Muscle layer of colon (tissue), 2 donors: ENCODE data around the gene CRKL.
"Not testable (repeated sequence)": the region's sequence is repeated elsewhere in the genome, so short reads cannot be mapped to it uniquely, and the experiment has no call there.

Experiments used
- H3K27ac ChIP-seq: one replicate; pipeline ENCODE4 v1.7.0; 2013; ENCODE audit warnings: low read depth, mild to moderate bottlenecking, low read length, moderate library complexity
- H3K27me3 ChIP-seq, 2 donors: one replicate each; pipeline ENCODE4 v1.7.0; 2013; ENCODE audit warnings: low read length in 2 of 2, mild to moderate bottlenecking in 2 of 2; ENCODE audit not compliant: insufficient read depth in 2 of 2, control insufficient read depth in 1 of 2
- H3K36me3 ChIP-seq: one replicate; pipeline ENCODE4 v1.7.0; 2013; ENCODE audit warnings: mild to moderate bottlenecking, low read length; ENCODE audit not compliant: insufficient read depth
- H3K4me1 ChIP-seq: one replicate; pipeline ENCODE4 v1.7.0; 2013; ENCODE audit warnings: mild to moderate bottlenecking, low read length; ENCODE audit not compliant: insufficient read depth
- H3K4me3 ChIP-seq, 2 donors: one replicate each; pipeline ENCODE4 v1.7.0; 2013; ENCODE audit warnings: low read length in 2 of 2, low read depth in 1 of 2, mild to moderate bottlenecking in 1 of 2, moderate library complexity in 1 of 2
- H3K9ac ChIP-seq: one replicate; pipeline ENCODE4 v1.7.0; 2013; ENCODE audit warnings: low read length
- H3K9me3 ChIP-seq: one replicate; pipeline ENCODE4 v1.7.0; 2013; ENCODE audit warnings: mild to moderate bottlenecking, low read length
- donor health status: abdominal sarcoma.
- donor health status: Adenocarcinoma of cecum.

Gene CRKL

GRCh38 chr22:20965888-20966855, 49.0 kb downstream of the CRKL start:
- Histone ChIP-seq H3K9ac (no peak overlapping the region), H3K4me3 (no peak overlapping the region), H3K27ac (no peak overlapping the region), H3K36me3 (no peaks in the 10 kb centered on the region), H3K4me1 (no peaks in the 10 kb centered on the region), H3K27me3 (peaks cover 0 to 13% of the 10 kb centered on the region in 2 donors), H3K9me3 (no peaks in the 10 kb centered on the region)

- no peaks in the 10 kb centered on the region for H3K36me3 ChIP-seq
- H3K27ac ChIP-seq = no peak within 1 kb of the TSS
- no peaks in the 10 kb centered on the region for H3K4me1 ChIP-seq
- H3K27me3 ChIP-seq = peaks cover 0 to 13% of the 10 kb centered on the region in 2 donors
- H3K9ac ChIP-seq = no peak within 1 kb of the TSS
- H3K4me3 ChIP-seq = no peak within 1 kb of the TSS
- no peaks in the 10 kb centered on the region for H3K9me3 ChIP-seq
These were observed 49.9 kb downstream of the CRKL start, which contains the start of gene AIFM3 for GRCh38 chr22:20966883-20967696. TSS of gene AIFM3 (plus strand) at chr22:20967255. CDS start at chr22:20967945, 690 bp downstream.

DNA sequence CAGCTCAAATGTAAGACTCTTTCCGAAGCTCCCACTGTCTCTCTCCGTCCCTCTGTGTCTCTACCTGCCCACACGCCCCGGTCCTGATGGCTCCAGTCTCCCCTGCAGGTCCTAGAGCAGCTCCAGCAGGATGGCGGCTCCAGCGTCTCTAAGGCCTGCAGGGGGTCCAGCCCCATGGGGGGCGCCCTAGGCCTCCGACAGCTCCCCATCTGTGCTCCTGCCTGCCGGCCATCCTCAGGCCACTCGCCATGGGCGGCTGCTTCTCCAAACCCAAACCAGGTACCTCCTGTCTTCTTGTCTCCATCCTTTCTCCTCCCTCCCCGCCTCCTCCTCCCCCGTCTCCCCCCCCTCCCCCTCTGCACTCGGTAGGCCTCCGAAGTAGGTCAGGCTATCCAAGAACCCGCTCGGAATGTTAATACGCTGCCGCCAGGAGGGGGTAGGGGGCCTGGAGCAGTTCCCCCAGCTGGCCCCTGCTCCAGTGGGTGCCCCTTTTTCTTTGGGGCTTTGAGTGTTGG, 50.5 kb downstream of the CRKL start:
- Histone ChIP-seq H3K27ac (no peak overlapping the region), H3K27me3 (peaks cover 0 to 13% of the 10 kb centered on the region in 2 donors), H3K36me3 (no peaks in the 10 kb centered on the region), H3K9me3 (no peaks in the 10 kb centered on the region), H3K4me3 (no peak overlapping the region), H3K9ac (no peak overlapping the region), H3K4me1 (no peaks in the 10 kb centered on the region)

- H3K9ac ChIP-seq = no peak overlapping the region
- no peaks in the 10 kb centered on the region for H3K4me1 ChIP-seq
- no peak overlapping the region for H3K27ac ChIP-seq
- H3K9me3 ChIP-seq = no peaks in the 10 kb centered on the region
- H3K4me3 ChIP-seq = no peak overlapping the region
- H3K36me3 ChIP-seq = no peaks in the 10 kb centered on the region
- peaks cover 0 to 12% of the 10 kb centered on the region in 2 donors for H3K27me3 ChIP-seq
These were observed 51.2 kb downstream of the CRKL start for GRCh38 chr22:20968281-20968977.

GRCh38 chr22:20970939-20971657, 53.9 kb downstream of the CRKL start:
- no peak overlapping the region for H3K9ac ChIP-seq

DNA sequence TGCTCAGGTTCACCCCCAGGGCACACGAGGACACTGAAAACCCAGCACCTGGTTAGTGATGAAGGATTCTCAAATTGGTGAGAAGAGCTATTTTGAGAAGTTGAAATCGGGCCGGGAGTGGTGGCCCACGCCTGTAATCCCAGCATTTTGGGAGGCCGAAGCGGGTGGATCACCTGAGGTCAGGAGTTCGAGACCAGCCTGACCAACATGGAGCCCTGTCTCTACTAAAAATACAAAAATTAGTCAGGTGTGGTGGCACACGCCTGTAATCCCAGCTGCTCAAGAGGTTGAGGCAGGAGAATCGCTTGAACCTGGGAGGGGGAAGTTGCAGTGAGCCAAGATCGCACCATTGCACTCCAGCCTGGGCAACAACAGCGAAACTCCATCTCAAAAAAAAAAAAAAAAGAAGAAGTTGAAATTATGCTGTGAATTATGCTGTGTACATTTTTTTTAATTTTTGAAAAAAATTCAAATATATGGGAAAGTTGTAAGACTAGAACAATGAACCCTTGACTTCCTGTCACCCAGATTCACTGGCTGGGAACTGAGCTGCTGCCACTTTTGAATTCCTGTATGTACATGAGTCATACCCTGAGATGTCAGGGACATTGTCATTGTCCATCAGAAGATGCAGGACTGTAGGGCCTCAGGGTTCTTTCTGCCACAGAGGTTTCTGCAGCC, 54.9 kb downstream of the CRKL start:
- not testable (repeated sequence) for H3K27ac ChIP-seq, H3K4me3 ChIP-seq, H3K27me3 ChIP-seq, H3K9ac ChIP-seq, H3K36me3 ChIP-seq, H3K9me3 ChIP-seq, H3K4me1 ChIP-seq

More at GRCh38 chr22:20970939-20971657, 53.9 kb downstream of the CRKL start:
- no peaks in the 10 kb centered on the region for H3K9me3 ChIP-seq
- H3K4me1 ChIP-seq = no peaks in the 10 kb centered on the region
- H3K27ac ChIP-seq = no peak overlapping the region
- no peaks in the 10 kb centered on the region for H3K27me3 ChIP-seq
- H3K36me3 ChIP-seq = no peaks in the 10 kb centered on the region
- H3K4me3 ChIP-seq = no peak overlapping the region

DNA sequence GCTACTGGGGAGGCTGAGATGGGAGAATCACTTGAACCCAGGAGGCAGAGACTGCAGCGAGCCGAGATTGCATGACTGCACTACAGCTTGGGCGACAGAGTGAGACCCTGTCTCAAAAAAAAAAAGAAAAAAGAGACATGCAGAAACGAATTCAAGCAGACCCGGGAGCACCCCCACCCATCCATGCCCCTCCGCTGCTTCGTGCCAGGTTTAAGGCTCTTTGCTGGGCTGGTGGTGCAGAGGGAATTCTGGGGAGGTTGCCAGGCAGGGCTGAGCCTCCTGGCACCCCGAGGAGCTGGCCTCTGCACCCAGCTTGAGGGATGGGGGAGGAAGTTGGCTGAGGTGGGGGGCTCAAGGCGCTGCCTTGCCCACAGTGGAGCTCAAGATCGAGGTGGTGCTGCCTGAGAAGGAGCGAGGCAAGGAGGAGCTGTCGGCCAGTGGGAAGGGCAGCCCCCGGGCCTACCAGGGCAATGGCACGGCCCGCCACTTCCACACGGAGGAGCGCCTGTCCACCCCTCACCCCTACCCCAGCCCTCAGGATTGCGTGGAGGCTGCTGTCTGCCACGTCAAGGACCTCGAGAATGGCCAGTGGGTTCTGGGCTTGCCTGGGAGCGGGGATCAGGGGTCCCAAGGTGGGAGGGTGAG, 55.8 kb downstream of the CRKL start:
- Histone ChIP-seq H3K36me3 (no peaks in the 10 kb centered on the region), H3K4me1 (no peaks in the 10 kb centered on the region), H3K27me3 (no peaks in the 10 kb centered on the region), H3K27ac (no peak overlapping the region), H3K9me3 (no peaks in the 10 kb centered on the region), H3K4me3 (no peak overlapping the region), H3K9ac (no peak overlapping the region)

DNA sequence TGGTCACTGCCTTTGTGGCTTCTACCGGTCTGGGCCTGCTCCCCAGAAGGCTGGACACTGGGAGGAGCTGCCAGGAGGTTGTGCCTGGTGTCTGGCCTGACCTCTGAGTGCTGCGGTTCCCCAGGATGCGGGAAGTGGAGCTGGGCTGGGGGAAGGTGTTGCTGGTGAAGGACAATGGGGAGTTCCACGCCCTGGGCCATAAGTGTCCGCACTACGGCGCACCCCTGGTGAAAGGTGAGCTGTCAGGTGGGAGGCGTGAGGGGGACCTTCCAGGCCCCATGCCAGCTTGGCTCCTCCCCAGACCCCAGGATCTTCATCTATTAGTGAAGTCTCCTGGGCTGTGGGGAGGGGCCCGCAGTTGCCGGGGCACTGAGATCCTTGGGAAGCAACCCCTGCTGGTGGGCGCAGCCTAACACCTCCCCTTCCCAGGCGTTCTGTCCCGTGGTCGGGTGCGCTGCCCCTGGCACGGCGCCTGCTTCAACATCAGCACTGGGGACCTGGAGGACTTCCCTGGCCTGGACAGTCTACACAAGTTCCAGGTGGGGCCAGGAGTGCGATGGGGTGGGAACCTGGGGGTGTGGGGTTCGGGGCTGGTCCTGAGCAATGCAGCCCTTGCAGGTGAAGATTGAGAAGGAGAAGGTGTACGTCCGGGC, 56.6 kb downstream of the CRKL start:
- H3K9me3 ChIP-seq = no peaks in the 10 kb centered on the region
- no peak overlapping the region for H3K4me3 ChIP-seq

GRCh38 chr22:20974336-20974955, 57.2 kb downstream of the CRKL start:
- Histone ChIP-seq H3K27ac (no peak overlapping the region), H3K9me3 (no peaks in the 10 kb centered on the region), H3K4me1 (peaks cover under 1% of the 10 kb centered on the region), H3K36me3 (no peaks in the 10 kb centered on the region), H3K27me3 (no peaks in the 10 kb centered on the region), H3K9ac (no peak overlapping the region), H3K4me3 (no peak overlapping the region)

More for the DNA sequence above, 56.6 kb downstream of the CRKL start:
- no peaks in the 10 kb centered on the region for H3K27me3 ChIP-seq
- H3K27ac ChIP-seq = no peak overlapping the region
- no peak overlapping the region for H3K9ac ChIP-seq
- no peaks in the 10 kb centered on the region for H3K36me3 ChIP-seq
- H3K4me1 ChIP-seq = no peaks in the 10 kb centered on the region
